Left ventricle myocardium inferior (tissue), 1 donor: Measurements from ENCODE around the gene MSI2. TPM values are rescaled to one million over a fixed set of nuclear protein-coding genes. Genes with fewer than 3 reads are reported as not detected.

Experiments
- DNase-seq: peaks from one replicate; pipeline ENCODE4 v3.0.0-alpha.2; 2020
- H3K27ac ChIP-seq: fragments of 200-600 bp; replicated peaks from 2 replicates; pipeline ENCODE4 v1.8.0; 2021
- H3K27me3 ChIP-seq: fragments of 200-600 bp; 2 replicates; pipeline ENCODE4 v1.8.0; 2021; ENCODE audit warnings: low read depth
- H3K36me3 ChIP-seq: fragments of 200-600 bp; 2 replicates; pipeline ENCODE4 v1.8.0; 2021
- H3K4me1 ChIP-seq: fragments of 200-600 bp; 2 replicates; pipeline ENCODE4 v1.8.0; 2021
- H3K4me3 ChIP-seq: fragments of 200-600 bp; 2 replicates; pipeline ENCODE4 v1.8.0; 2021; ENCODE audit warnings: mild to moderate bottlenecking, moderate library complexity
- H3K9me3 ChIP-seq: fragments of 200-600 bp; replicated peaks from 2 replicates; pipeline ENCODE4 v1.8.0; 2021
- intact Hi-C: fragments of 100-400 bp; cut with micrococcal nuclease; formaldehyde crosslinking; loops from one replicate; pipeline ENCODE4 v1.11.0; 2022
- total RNA-seq: library from RNA; stranded (reverse); fragmentation: NEBNext Ultra II Directional; extraction: Animal tissue kit (Norgen Biotek cat#: 25700); gene quantifications from one replicate; pipeline ENCODE4 v1.2.1, GENCODE V29; 2021
- TF ChIP-seq, protein P1 (sequence below): fragments of 200-600 bp; IDR thresholded peaks from 2 replicates; pipeline ENCODE4 v1.8.0; 2021; ENCODE audit warnings: antibody characterized with exemption, mild to moderate bottlenecking, borderline replicate concordance
- donor health status: DM: no; HTN: yes; CAD: no; lungs with severe emphysema.

Gene MSI2
- total RNA-seq, 1 donor from 2014 or later, result 118 TPM

DNA sequence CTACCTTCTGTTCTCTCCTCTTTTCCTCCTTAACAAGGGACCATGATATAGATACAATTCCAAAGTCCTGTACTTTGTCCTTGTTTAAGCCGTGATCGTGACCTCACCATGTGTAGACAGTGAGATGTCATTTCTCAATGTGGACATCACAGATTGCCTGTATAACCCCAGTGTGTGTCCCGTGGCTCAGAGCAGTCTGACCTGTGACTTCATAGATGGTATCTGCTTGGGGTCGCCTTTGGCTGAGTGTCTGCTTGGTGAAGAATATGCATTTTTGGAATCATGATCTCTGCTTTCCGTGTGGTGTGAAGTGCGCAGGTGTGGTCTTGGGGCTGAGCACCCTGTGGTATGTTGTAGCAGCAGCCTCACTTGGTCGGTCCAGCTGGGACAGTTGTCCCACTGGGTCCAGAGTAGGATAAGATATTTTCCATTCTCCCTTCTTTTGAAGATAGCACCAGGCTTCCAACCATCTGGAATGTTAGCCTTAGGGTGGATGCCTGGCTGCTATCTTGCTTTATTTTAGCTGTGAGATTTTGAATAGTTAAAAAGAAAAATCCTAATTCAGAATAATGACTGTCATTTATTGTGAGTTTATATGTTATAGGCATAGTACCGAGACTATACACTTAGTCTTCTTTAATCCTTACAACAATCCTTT is 13.4 kb downstream of the MSI2 start:
- TF ChIP-seq, protein P1, sequence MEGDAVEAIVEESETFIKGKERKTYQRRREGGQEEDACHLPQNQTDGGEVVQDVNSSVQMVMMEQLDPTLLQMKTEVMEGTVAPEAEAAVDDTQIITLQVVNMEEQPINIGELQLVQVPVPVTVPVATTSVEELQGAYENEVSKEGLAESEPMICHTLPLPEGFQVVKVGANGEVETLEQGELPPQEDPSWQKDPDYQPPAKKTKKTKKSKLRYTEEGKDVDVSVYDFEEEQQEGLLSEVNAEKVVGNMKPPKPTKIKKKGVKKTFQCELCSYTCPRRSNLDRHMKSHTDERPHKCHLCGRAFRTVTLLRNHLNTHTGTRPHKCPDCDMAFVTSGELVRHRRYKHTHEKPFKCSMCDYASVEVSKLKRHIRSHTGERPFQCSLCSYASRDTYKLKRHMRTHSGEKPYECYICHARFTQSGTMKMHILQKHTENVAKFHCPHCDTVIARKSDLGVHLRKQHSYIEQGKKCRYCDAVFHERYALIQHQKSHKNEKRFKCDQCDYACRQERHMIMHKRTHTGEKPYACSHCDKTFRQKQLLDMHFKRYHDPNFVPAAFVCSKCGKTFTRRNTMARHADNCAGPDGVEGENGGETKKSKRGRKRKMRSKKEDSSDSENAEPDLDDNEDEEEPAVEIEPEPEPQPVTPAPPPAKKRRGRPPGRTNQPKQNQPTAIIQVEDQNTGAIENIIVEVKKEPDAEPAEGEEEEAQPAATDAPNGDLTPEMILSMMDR, result no peak
- DNase-seq, result no peak
- no peaks in the 10 kb centered on the region for H3K27me3 ChIP-seq
- no peaks in the 10 kb centered on the region for H3K9me3 ChIP-seq
- no peak overlapping the region for H3K27ac ChIP-seq
- intact Hi-C loops, result no loop called here
- H3K36me3 ChIP-seq, result peaks cover 46% of the 10 kb centered on the region
- H3K4me1 ChIP-seq, result peaks cover 25% of the 10 kb centered on the region
- H3K4me3 ChIP-seq, result no peak overlapping the region

DNA sequence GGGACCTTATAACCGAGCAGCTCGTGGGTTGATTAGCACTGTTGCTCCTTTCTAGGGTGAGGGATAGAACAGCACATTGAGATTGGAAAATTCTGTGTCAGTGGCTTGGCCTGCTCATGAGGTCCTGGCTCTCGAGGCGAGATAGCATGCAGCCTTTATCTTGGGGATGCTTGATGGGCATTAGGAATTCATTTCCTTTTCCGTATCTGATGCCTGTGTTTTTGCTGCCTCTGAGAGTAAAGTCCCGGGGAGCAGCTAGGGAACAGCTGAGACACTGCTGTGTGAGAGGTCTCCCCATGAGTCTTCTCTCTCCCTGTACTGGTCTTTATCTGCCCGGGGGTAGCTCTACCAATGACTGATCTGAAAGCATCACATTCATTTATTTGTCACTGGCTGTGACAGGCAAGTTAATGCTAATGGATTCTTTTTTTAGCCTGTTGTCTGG is 14.5 kb downstream of the MSI2 start:
- Histone ChIP-seq H3K36me3 (peaks cover 39% of the 10 kb centered on the region), H3K27me3 (no peaks in the 10 kb centered on the region)

DNA sequence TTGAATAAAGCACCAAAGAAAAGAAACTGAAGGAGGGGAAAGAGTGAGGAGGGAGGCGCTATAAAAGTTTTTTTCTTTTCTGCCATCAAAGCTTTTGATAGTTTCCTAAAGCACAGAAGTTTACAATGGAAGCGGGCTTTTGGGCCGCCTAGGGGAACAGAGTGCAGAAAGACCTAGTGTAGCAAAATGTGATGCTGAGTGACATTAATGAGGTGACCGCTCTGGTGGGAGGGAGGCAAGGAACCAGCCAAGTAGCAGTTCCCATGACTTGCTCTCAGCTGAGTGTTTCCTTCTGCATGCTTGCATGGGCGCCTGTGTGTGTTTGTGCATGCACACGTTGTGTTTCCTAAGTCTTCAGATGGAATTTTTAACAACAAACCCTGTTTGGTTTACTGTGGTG is 15.5 kb downstream of the MSI2 start:
- H3K9me3 ChIP-seq, result no peaks in the 10 kb centered on the region
- H3K27me3 ChIP-seq, result no peaks in the 10 kb centered on the region
- intact Hi-C loops, result no loop called here
- no peak overlapping the region for H3K4me3 ChIP-seq
- H3K4me1 ChIP-seq, result peaks cover 33% of the 10 kb centered on the region
- TF ChIP-seq, protein P1, result no peak
- H3K27ac ChIP-seq, result no peak overlapping the region
- DNase-seq, result no peak
- peaks cover 33% of the 10 kb centered on the region for H3K36me3 ChIP-seq

More for the DNA sequence above, 14.5 kb downstream of the MSI2 start:
- no peak for DNase-seq
- H3K27ac ChIP-seq, result no peak overlapping the region
- no peak overlapping the region for H3K4me3 ChIP-seq
- intact Hi-C loops, result no loop called here
- peaks cover 26% of the 10 kb centered on the region for H3K4me1 ChIP-seq
- H3K9me3 ChIP-seq, result no peaks in the 10 kb centered on the region
- TF ChIP-seq, protein P1, result no peak

DNA sequence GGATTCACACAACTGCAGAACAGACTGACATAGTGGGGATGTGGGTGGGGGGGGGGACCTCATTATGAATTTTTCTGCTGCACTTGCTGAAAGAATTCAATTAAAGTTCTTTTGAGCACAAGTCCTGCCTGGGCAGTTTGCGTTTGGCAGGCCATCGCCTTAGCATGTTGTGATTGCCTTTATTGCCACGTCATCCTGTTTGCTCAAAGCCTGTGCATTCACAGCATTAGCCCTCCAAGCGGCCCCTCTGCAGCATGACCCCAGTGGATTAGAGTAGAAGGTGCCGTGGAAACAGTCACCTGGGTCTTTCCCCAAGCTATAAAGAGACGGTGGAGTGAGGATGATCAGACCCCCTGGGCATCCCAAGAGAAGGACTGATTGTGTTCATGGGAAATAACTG is 17.2 kb downstream of the MSI2 start:
- intact Hi-C loops, result no loop called here
- H3K4me3 ChIP-seq, result no peak overlapping the region
- TF ChIP-seq, protein P1, result no peak
- H3K36me3 ChIP-seq, result peaks cover 23% of the 10 kb centered on the region
- H3K4me1 ChIP-seq, result peaks cover 33% of the 10 kb centered on the region
- H3K27ac ChIP-seq, result no peak overlapping the region
- H3K27me3 ChIP-seq, result no peaks in the 10 kb centered on the region
- no peaks in the 10 kb centered on the region for H3K9me3 ChIP-seq
- DNase-seq, result no peak

DNA sequence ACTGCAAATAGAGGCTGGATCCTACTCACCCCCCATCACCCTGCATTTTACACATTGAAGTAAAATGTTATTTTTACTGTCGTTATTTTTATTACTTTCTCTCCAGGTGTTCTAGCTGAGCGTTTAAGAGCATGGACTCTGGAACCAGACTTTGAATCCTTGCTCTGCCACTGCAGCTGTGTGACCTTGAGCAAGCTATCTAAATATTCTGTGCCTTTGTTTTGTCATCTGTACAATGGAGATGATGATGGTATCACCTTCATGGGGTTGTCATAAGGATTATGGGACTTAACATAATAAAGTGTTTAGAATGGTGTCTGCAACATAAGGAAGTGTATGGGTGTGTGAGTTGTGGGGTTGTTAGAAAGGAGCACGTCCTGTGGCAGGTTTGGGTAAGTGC is 17.8 kb downstream of the MSI2 start:
- H3K27ac ChIP-seq, result no peak overlapping the region
- H3K4me1 ChIP-seq, result peaks cover 30% of the 10 kb centered on the region
- intact Hi-C loops, result no loop called here
- TF ChIP-seq, protein P1, result no peak
- no peaks in the 10 kb centered on the region for H3K9me3 ChIP-seq
- peaks cover 25% of the 10 kb centered on the region for H3K36me3 ChIP-seq
- no peak overlapping the region for H3K4me3 ChIP-seq
- H3K27me3 ChIP-seq, result no peaks in the 10 kb centered on the region
- DNase-seq, result no peak
